K562 (cell line): ENCODE data around the gene SMIM15. TPM values are rescaled to one million over a fixed set of nuclear protein-coding genes. Genes with fewer than 3 reads are reported as not detected.

ENCODE experiments used
- ATAC-seq: fragments of 200-7000 bp; cut with Tn5 transposase; 3 replicates; pipeline ENCODE4 v1.9.1; 2020; ENCODE audit warnings: moderate library complexity
- BruUV-seq: library from RNA; stranded (reverse); fragments of 400-500 nt; replicated peaks from 2 replicates; lab custom pipeline; 2021; lab: Mats Ljungman, UMichigan
- CTCF ChIA-PET: fragments of 300-600 bp; formaldehyde crosslinking; extraction: SDS; loops from one replicate; lab custom pipeline; 2021; ENCODE audit warnings: low intra/inter-chr PET ratio; lab: Yijun Ruan, JAX
- POLR2A ChIA-PET: fragments of 300-600, 350-650 bp; sonication (Branson Sonifier 250); formaldehyde crosslinking; extraction: SDS; loops from one replicate; lab custom pipeline; 2021; ENCODE audit warnings: antibody characterized with exemption, inconsistent platforms; lab: Yijun Ruan, JAX
- DNase-seq, 4 experiments: peaks; one replicate each; pipeline versions ENCODE4 v3.0.0 to v3.0.0-alpha.2; 2011 to 2018; ENCODE audit warnings: low spot score in 3 of 4, mixed read lengths in 3 of 4; ENCODE audit errors: extremely low read depth in 1 of 4
- FAIRE-seq: peaks from 2 replicates; lab custom pipeline; 2011; peaks lifted over from hg19 to GRCh38; lab: Jason Lieb, UNC
- H2AFZ ChIP-seq: 2 replicates; pipeline ENCODE4 v1.6.0; 2011; ENCODE audit warnings: low read depth, low read length, control low read depth, inconsistent platforms
- H3K27ac ChIP-seq: fragments of 200-600 bp; 3 replicates; pipeline ENCODE4 v1.8.0; 2011; ENCODE audit warnings: low read depth, mild to moderate bottlenecking, control low read depth, inconsistent platforms, low read length, moderate library complexity, mixed read lengths; ENCODE audit errors: extremely low read depth
- H3K27me3 ChIP-seq, 2 experiments: fragments of 300-600 bp in 1 of 2; 2 replicates in 1 of 2; 3 replicates in 1 of 2; pipeline versions ENCODE4 v1.6.0 to v1.8.0; 2011; ENCODE audit warnings: inconsistent platforms in 2 of 2, low read length in 2 of 2, mild to moderate bottlenecking in 1 of 2, mixed read lengths in 1 of 2, moderate library complexity in 1 of 2; ENCODE audit not compliant: control insufficient read depth in 2 of 2, insufficient read depth in 2 of 2
- H3K36me3 ChIP-seq: fragments of 300-600 bp; 3 replicates; pipeline ENCODE4 v1.8.0; 2011; ENCODE audit warnings: mild to moderate bottlenecking, low read length, inconsistent platforms; ENCODE audit not compliant: control insufficient read depth, insufficient read depth
- H3K4me1 ChIP-seq, 2 experiments: fragments of 200-600 bp in 1 of 2; replicated peaks in 1 of 2; 2 replicates in 1 of 2; 3 replicates in 1 of 2; pipeline versions ENCODE4 v1.5.1 to v1.8.0; 2011; ENCODE audit warnings: inconsistent platforms in 2 of 2, low read length in 2 of 2, mild to moderate bottlenecking in 1 of 2, mixed read lengths in 1 of 2, moderate library complexity in 1 of 2; ENCODE audit not compliant: control insufficient read depth in 2 of 2, insufficient read depth in 2 of 2
- H3K4me2 ChIP-seq: 2 replicates; pipeline ENCODE4 v1.6.1; 2011; ENCODE audit warnings: low read length, control low read depth, inconsistent platforms, mixed read lengths; ENCODE audit not compliant: insufficient read depth
- H3K4me3 ChIP-seq: fragments of 200-600 bp; sonication (generic), shearing (Covaris generic); 2 replicates; pipeline ENCODE4 v1.5.1; 2016; ENCODE audit warnings: control low read depth, inconsistent platforms
- H3K79me2 ChIP-seq: fragments of 200-600 bp; 3 replicates; pipeline ENCODE4 v1.8.0; 2011; ENCODE audit warnings: low read length, inconsistent platforms; ENCODE audit not compliant: control insufficient read depth, insufficient read depth
- H3K9ac ChIP-seq, 2 experiments: 2 replicates each; pipeline versions ENCODE4 v1.6.0 to v1.6.1; 2011; ENCODE audit warnings: low read depth in 2 of 2, low read length in 2 of 2, control low read depth in 1 of 2, inconsistent platforms in 1 of 2, mild to moderate bottlenecking in 1 of 2, mixed read lengths in 1 of 2; ENCODE audit not compliant: insufficient read depth in 1 of 2
- H3K9me1 ChIP-seq: one replicate; pipeline ENCODE4 v1.6.0; 2011; ENCODE audit warnings: inconsistent platforms, mild to moderate bottlenecking, low read length, moderate library complexity; ENCODE audit not compliant: control insufficient read depth, insufficient read depth
- H3K9me3 ChIP-seq: replicated peaks from 2 replicates; pipeline ENCODE4 v1.5.1; 2011; ENCODE audit warnings: low read depth, low read length, inconsistent platforms; ENCODE audit not compliant: control insufficient read depth, insufficient read depth
- H4K20me1 ChIP-seq: replicated peaks from 2 replicates; pipeline ENCODE4 v1.6.1; 2011; ENCODE audit warnings: low read length, inconsistent platforms, mixed read lengths; ENCODE audit not compliant: control insufficient read depth, insufficient read depth
- C11orf30 ChIP-seq: fragments of 450-650 bp; IDR thresholded peaks from 2 replicates; pipeline ENCODE4 v1.6.1; 2016; ENCODE audit warnings: low read depth, mild to moderate bottlenecking
- CREBBP ChIP-seq: IDR thresholded peaks from one replicate; pipeline ENCODE4 v1.6.1; 2012; ENCODE audit warnings: low read depth, mild to moderate bottlenecking, control low read depth, inconsistent platforms, low read length
- MAFF ChIP-seq: IDR thresholded peaks from 2 replicates; pipeline ENCODE4 v1.6.1; 2012; ENCODE audit warnings: low read length, improper control_type of control experiment
- MAFG ChIP-seq: fragments of 450-650 bp; conservative IDR thresholded peaks from 2 replicates; pipeline ENCODE4 v1.6.1; 2016; ENCODE audit warnings: missing genetic modification characterization, missing compliant biosample characterization
- MAFK ChIP-seq: IDR thresholded peaks from 2 replicates; pipeline ENCODE4 v1.6.1; 2011; ENCODE audit warnings: low read length, improper control_type of control experiment
- PYGO2 ChIP-seq: fragments of 450-650 bp; IDR thresholded peaks from 2 replicates; pipeline ENCODE4 v1.6.1; 2016; ENCODE audit warnings: mild to moderate bottlenecking, missing genetic modification characterization, moderate library complexity, missing compliant biosample characterization
- ZFPM2 ChIP-seq: fragments of 250-450 bp; sonication (Bioruptor Pico); IDR thresholded peaks from 2 replicates; pipeline ENCODE4 v1.5.1; 2022; ENCODE audit warnings: mild to moderate bottlenecking
- ZNF316 ChIP-seq: fragments of 450-650 bp; IDR thresholded peaks from 2 replicates; pipeline ENCODE4 v1.6.1; 2016
- ZNF551 ChIP-seq: fragments of 250-450 bp; sonication (Bioruptor Pico); IDR thresholded peaks from 2 replicates; pipeline ENCODE4 v1.5.0; 2021; ENCODE audit warnings: mild to moderate bottlenecking, moderate library complexity
- WGBS: fragments of 100-300 bp; shearing (Covaris generic); methylation state at CpG from one replicate; pipeline ENCODE4 v1.1.6; 2016; ENCODE audit warnings: low coverage, mixed read lengths; ENCODE audit not compliant: insufficient coverage; ENCODE audit errors: missing lambda C conversion rate; 5-methylcytosine and 5-hydroxymethylcytosine counted together
- in situ Hi-C: fragments of 300-500 bp; cut with MboI; formaldehyde crosslinking; loops from 4 replicates; pipeline ENCODE4 v1.15.0; 2018; ENCODE audit warnings: inconsistent platforms, mixed read lengths
- intact Hi-C: fragments of 100-400 bp; cut with micrococcal nuclease; formaldehyde crosslinking; loops from 2 replicates; pipeline ENCODE4 v1.14.2; 2022
- polyA plus RNA-seq, 8 experiments: library from polyadenylated mRNA; depleted of rRNA in 4 of 8; stranded (reverse) in 5 of 8; unstranded in 3 of 8; fragments of >200 nt; fragmentation: Nextera tagmentation in 2 of 8; fragmentation: Illumina TruSeq in 1 of 8; extraction: Ambion mirVana in 2 of 8; extraction: Trizol in 1 of 8; gene quantifications; 2 replicates each; pipeline versions ENCODE4 v1.2.1 to v1.2.3, GENCODE V29; 2011 to 2014; ENCODE audit warnings: inconsistent platforms in 1 of 8, missing spikeins in 1 of 8
- total RNA-seq, 7 experiments: library from RNA; depleted of rRNA in 6 of 7; stranded (reverse); fragments of >200 nt in 6 of 7; fragmentation: Illumina TruSeq in 2 of 7; extraction: Trizol in 2 of 7; gene quantifications; 2 replicates each; pipeline versions ENCODE4 v1.2.1 to v1.2.3, GENCODE V29; 2011 to 2021; ENCODE audit warnings: low replicate concordance in 1 of 7

Gene SMIM15
- total and polyA plus RNA-seq, 9 of the 15 experiments (the other 6 are each of a cell fraction or from before 2014, with no cell fraction given): 16.6 to 124 (median 82.0) TPM

DNA sequence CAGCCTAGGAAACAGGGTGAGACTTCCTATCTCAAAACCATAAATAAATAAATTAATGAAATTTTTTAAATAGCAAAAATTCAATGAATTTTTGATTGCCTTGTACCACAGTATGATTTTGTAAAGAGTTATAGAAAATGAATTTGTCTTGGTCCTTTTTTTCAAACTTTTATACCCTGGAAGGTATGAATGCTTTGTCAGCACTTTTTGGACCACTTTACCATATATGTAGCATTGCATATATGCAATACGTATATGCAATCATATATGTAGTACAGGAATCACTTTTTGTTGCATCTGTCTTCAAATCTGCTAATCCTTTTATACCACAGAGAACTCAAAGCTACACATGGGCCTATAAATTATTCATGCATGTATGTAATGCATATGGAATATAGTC is 9.2 kb upstream of the SMIM15 start:
- no peak overlapping the region for H3K4me3 ChIP-seq
- no peaks in the 10 kb centered on the region for H3K4me1 ChIP-seq
- no peaks in the 10 kb centered on the region for H3K27me3 ChIP-seq
- in situ Hi-C loops: no loop called here
- H2AFZ ChIP-seq: no peak overlapping the region
- no peak for TF ChIP-seq ZFPM2 (CRISPR knock-in tag)
- peak; percentile 80 for TF ChIP-seq MAFG (tag)
- peak; percentile 83 for TF ChIP-seq C11orf30
- peak; percentile 96 for TF ChIP-seq MAFK
- peak; percentile 90 for TF ChIP-seq ZNF316
- TF ChIP-seq PYGO2 (tag): no peak
- peak; percentile 91 for TF ChIP-seq MAFF
- no peak for TF ChIP-seq CREBBP
- H3K79me2 ChIP-seq: no peaks in the 10 kb centered on the region
- FAIRE-seq (no peak), ATAC-seq (no peak), DNase-seq (no peak)
- no peaks in the 10 kb centered on the region for H3K9me1 ChIP-seq
- no peak overlapping the region for H3K4me2 ChIP-seq
- no peak overlapping the region for H3K27ac ChIP-seq
- intact Hi-C loops: no loop called here
- H3K36me3 ChIP-seq: no peaks in the 10 kb centered on the region
- no peak overlapping the region for H3K9ac ChIP-seq
- 0 out of 2 replicates have a peak, but pooled peaks cover 2% of the 10 kb centered on the region for H4K20me1 ChIP-seq
- no peaks in the 10 kb centered on the region for H3K9me3 ChIP-seq
- ChIA-PET CTCF (no interaction called here), POLR2A (no interaction called here)
- 4% methylated on average over 1 of the region's 1 CpG for WGBS
- no TSS peak for BruUV-seq

DNA sequence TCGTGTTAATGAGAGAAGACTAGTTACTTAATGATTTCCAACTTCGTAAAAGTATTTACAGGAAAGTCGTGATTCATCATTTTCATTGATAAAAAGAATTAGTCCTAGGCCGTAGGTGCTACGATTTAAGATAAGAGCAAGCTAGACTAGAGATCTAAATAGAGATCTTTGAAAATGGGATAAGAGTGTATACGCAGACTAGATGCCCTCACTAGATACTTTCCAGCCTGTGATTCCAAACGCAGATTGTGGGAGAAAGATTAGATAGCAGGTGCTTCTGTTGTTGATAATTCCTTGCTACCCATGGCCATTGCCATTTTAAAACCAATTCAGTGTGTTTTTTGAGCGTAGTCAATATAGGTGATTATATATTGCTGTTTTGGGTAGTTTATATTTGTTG is 6.7 kb upstream of the SMIM15 start:
- 17% methylated on average over 8 of the region's 8 CpGs for WGBS
- BruUV-seq: no TSS peak
- ChIA-PET POLR2A (interaction anchor here (0.7 to 1.2 kb wide), 3 partner anchors 28 to 432 kb away, joined by 3 to 4 read pairs (median 4); partner anchors contain the start of gene ERCC8), CTCF (no interaction called here)
- Histone ChIP-seq H3K27ac (no peak overlapping the region), H4K20me1 (0 out of 2 replicates have a peak, but pooled peaks cover 2% of the 10 kb centered on the region), H2AFZ (no peak overlapping the region), H3K27me3 (no peaks in the 10 kb centered on the region), H3K4me1 (peaks cover 0 to 2% of the 10 kb centered on the region in 2 experiments; a peak in 2 of 5 replicates), H3K9ac (no peak overlapping the region), H3K4me2 (no peak overlapping the region), H3K79me2 (peaks cover under 1% of the 10 kb centered on the region; the same call in 1 of the 3 replicates), H3K9me3 (no peaks in the 10 kb centered on the region), H3K9me1 (no peaks in the 10 kb centered on the region), H3K4me3 (no peak overlapping the region), H3K36me3 (no peaks in the 10 kb centered on the region)
- no peak for TF ChIP-seq ZNF551
- DNase-seq (no peak), FAIRE-seq (no peak), ATAC-seq (no peak)
- intact Hi-C loops (loop anchor here (10.0 kb wide), 2 partner anchors 114 to 324 kb away; partner anchors contain the start of gene ELOVL7), in situ Hi-C loops (no loop called here)
